Hematopoietic multipotent progenitor cell treated with erythropoietin and hydrocortisone succinate and interleukin-3 and kit ligand, for 6 days (in vitro differentiated cells): Measurements from ENCODE around the gene FCSK.
"Not testable (repeated sequence)": the region's sequence is repeated elsewhere in the genome, so short reads cannot be mapped to it uniquely, and the experiment has no call there.

Experiments
- DNase-seq: peaks from one replicate; pipeline ENCODE4 v3.0.0-alpha.2; 2015

FCSK gene

GRCh38 chr16:70432356-70432722, 22.1 kb upstream of the FCSK start:
- peak; percentile 44 for DNase-seq

GRCh38 chr16:70432723-70433457, 21.5 kb upstream of the FCSK start:
- peak; percentile 75 for DNase-seq

GRCh38 chr16:70433458-70434103, 20.8 kb upstream of the FCSK start:
- DNase-seq = peak; percentile 43

DNA sequence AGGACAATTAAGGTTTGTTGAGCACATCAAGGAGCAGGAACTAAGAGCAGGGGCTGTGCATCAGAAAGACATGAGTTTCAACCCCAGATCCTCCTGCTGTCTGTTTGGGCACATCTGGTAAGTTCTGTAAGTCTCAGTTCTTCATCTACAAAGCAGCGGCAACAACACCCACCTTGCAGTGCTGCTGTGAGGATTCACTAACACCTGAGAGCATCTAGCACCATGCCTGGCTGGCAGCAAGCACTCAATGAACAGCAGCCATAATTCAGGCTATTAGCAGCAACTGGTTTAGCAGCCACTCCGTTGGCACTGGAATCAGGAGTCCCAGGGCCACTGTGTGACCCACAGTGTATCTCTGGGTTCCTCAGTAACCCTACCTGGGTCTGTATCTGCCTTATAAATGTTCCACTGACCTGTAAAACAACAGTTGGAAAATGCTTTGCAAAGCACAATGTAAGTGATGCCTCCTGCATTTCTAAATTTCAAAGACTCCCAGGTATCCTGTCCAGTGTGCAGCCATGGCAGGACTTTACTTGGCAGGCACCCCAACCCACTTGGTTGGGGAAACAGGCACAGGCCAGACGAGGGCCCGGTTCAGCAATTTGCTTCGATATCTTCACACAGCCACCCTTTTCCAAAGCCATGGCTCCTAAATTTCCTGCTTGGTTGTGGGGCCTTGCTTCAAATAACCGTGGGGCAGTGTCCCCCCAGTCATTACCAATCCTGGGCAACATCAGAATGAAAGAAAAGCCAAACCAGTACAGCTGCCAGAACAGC, 19.7 kb upstream of the FCSK start:
- DNase-seq = no peak

DNA sequence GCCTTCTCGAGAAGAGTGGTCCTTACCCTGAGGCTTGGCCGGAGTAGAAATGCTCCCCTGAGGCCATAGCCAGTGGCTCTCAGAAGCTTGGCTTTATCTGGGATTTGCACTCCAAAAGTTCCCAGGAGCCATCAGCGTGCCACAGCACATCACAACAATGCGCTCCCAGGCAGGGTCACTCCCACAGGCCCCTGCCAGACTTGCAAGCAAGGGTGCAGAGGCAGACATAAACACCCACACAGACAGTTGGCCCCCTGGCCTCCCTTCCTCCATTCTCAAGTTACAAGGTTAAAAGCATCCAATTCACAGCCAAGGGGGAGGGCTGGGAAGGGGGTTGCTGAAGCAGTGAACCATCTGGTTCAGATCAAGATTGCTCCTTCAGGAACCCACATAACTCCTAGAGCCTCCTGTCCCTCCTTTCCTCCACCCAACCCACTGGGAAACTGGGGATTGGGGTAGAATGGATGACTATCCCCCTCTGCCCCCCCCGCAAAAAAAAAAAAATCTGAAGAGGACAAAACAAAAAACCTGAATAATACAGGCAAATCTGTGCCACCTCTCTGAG, 17.3 kb upstream of the FCSK start:
- DNase-seq = peak; percentile 32

- DNase-seq = peak; percentile 50
Observed at GRCh38 chr16:70437582-70438557, 16.5 kb upstream of the FCSK start.

DNA sequence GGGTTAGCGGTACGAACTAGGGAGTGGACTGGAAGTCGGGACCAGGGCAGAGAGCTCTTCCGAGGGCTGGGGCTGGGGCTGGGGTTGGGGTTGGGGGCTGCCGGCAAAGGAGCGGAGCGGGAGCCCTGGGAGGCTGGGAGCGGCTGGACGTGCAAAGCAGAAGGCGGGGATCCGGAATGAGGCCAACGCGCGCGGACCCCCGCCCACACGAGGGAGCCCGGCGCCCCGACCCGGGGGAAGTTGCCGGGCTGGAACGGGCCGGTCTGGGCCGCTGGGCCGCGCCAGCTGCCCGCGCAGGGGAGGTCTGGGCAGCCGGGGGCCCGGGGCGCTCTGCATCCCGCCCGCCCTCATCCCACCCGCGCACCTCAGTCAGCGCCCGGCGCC, 15.8 kb upstream of the FCSK start:
- peak; percentile 32 for DNase-seq

DNA sequence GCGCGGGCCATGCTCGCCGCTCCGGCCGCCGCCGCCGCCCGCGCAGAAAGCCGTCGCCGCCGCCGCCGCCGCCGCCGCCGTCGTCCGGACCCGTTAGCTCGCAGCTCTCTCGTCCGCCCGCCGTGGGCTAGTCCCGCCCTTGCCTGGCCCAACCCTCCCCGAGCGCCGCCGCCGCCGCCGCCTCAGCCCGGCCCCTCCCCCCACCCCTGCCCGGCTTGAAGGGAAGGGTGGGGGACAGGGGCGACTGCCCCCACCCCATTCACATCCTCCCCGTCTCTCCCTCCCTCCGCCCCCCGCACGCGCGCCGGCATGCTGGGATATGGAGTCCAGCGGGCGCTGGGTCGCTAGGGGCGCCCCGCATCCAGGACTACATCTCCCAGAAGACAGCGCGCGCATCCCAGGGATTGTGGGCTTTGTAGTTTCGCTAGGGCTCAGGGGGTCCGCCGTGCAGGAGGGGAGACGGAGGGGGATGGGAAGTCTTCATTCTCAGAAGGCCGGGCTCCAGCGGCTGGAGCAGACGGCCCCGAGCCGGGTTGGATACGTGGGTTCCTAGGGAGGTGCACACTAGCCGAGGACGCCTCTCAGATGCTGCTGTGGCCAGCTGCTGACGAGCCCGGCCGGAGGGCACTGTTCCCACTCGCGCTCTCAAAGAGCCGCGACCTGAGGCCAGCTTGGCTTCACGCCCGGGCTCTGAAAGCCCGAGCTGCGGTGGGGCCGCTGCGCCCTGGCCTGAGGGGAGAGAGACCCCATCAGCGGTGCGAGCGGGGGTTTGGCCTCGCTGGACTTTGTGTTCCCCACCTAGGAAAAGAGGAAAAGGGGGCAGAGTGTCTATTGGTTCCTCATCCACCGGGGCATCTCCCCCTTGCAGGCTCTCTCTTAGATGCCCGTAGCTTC, 15.2 kb upstream of the FCSK start, which contains the start of gene ST3GAL2:
Gene ST3GAL2, minus strand, starts transcription at position 132 of the 894 bp plus-strand sequence. CDS start 40,570 bp downstream, outside the sequence.
- DNase-seq = peak; percentile 97

GRCh38 chr16:70440009-70440692, 14.2 kb upstream of the FCSK start:
- DNase-seq = no peak

DNA sequence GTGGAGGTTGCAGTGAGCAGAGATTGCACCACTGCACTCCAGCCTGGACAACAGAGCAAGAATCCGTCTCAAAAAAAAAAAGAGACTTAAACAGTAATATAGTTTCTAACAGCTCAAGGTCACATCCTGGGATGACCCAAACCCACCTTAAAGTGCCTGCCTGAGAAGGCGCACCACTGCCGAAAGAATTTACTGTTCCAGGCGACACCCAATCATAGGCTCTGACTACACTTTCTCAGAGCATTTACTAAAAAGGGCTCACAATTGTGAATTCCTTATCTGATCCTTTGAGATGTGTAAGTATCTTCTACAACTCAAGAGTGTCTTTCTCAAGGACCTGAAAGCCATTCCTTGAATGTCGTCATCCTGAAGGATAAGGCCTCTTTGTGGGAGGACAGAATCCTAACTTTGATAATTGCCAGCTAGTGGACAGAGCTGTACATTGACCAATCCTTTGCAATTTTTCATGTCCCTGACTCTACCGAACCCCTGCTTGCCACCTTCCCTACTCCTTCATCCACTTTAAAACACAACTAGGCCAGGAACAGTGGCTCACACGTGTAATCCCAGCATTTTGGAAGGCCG, 12.9 kb upstream of the FCSK start:
- DNase-seq = no peak

GRCh38 chr16:70442344-70442743, 12.1 kb upstream of the FCSK start:
- no peak for DNase-seq

- peak; percentile 37 for DNase-seq
Observed at GRCh38 chr16:70444249-70445063, 9.9 kb upstream of the FCSK start.

DNA sequence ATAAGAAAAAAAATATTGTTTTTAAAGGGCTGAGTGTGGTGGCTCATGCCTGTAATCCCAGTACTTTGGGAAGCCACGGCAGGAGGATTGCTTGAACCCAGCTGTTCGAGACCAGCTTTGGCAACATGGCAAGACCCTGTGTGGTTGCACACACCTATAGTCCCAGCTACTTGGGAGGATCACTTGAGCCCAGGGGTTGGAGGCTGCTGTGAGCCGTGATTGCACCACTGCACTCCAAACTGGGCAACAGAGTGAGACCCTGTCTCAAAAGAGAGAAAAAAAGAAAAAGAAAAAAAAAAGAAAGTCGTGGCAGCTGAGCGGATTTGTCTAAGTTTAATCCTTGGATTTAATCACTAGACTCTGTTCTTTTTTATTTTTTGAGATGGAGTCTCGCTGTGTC, 6.3 kb upstream of the FCSK start:
- no peak for DNase-seq

DNA sequence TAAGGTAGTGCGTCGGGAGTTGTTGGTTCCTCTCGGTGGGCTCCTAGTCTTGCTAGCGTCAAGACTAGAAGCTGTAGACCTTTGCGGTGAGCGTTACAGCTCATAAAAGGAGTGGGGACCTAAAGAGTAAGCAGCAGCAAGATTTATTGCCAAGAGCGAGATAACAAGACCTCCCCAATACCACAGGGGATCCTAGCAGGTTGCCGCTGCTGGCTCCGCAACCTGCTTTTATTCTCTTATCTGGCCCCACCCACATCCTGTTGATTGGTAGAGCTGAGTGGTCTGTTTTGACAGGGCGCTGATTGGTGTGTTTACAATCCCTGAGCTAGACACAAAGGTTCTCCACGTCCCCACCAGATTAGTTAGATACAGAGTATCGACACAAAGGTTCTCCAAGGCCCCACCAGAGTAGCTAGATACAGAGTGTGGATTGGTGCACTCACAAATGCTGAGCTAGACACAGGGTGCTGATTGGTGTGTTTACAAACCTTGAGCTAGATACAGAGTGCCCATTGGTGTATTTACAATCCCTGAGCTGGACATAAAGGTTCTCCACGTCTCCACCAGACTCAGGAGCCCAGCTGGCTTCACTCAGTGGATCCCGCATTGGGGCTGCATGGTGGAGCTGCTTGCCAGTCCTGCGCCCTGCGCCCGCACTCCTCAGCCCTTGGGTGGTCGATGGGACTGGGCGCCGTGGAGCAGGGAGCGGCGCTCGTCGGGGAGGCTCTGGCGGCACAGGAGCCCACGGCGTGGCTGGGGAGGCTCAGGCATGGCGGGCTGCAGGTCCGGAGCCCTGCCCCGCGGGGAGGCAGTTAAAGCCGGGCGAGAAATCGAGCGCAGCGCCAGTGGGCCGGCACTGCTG, 4.0 kb upstream of the FCSK start:
- not testable (repeated sequence) for DNase-seq

DNA sequence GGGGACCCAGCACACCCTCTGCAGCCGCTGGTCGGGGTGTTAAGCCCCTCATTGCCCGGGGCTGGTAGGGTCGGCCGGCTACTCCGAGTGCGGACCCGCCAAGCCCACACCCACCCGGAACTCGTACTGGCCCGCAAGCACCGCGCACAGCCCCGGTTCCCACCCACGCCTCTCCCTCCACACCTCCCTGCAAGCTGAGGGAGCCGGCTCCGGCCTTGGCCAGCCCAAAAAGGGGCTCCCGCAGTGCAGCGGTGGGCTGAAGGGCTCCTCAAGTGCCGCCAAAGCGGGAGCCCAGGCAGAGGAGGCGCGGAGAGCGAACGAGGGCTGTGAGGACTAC, 3.4 kb upstream of the FCSK start:
- DNase-seq = not testable (repeated sequence)

- DNase-seq = no peak
Observed at GRCh38 chr16:70453117-70453891, 1.1 kb upstream of the FCSK start.

DNA sequence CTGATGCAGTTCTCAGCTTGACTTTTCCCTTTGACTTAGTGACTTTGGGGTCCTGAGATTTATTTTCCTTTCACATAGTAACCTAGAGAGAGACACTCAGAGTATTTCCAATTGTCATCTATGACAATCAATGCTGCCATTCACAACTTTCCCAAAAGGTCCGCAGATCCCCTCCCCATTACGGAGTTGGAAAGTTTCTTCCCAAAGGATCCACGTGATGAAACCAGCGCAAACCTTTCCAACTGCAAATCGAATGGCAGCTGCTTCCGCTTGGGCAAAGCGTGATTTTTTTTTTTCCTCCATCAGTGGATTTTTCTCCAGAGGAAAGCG, 538 bp upstream of the FCSK start:
- no peak for DNase-seq

DNA sequence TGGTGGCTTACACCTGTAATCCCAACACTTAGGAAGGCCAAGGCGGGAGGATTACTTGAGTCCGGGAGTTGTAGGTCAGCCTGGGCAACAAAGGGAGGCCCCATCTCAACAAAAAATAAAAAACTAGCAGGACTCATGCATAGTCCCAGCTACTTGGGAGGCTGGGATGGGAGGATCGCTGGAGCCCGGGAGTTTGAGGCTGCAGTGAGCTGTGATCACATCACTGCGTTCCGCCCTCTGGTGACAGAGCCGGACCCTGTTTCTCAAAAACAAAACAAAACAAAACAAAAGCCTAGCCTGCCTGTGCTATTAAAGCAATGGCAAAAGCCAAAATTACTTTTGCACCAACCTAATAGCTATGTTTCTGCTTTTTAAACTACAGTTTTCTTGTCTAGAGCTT, 1.5 kb downstream of the FCSK start:
- no peak for DNase-seq
